Neural progenitor cell (in vitro differentiated cells): ENCODE data around the gene RASGEF1B.

ENCODE experiments used
- CTCF ChIP-seq: fragments of 200-600 bp; sonication (generic); IDR thresholded peaks from 2 replicates; pipeline ENCODE4 v1.5.1; 2017; ENCODE audit warnings: antibody characterized with exemption, mild to moderate bottlenecking
- EZH2 ChIP-seq: fragments of 200-600 bp; sonication (generic); IDR thresholded peaks from 2 replicates; pipeline ENCODE4 v1.6.1; 2017; ENCODE audit warnings: antibody characterized with exemption, mild to moderate bottlenecking, moderate library complexity

- TF ChIP-seq CTCF (no peak), EZH2 (no peak)
Observed at GRCh38 chr4:81389720-81390119, 82.0 kb downstream of the RASGEF1B start.
